NCI-H524 treated with DMSO at 0.1 percent for 48 hours (cell line): ENCODE results near the gene DLEC1.
"Not testable (repeated sequence)": the region's sequence is repeated elsewhere in the genome, so short reads cannot be mapped to it uniquely, and the experiment has no call there.

Source experiments
- DNase-seq: peaks from one replicate; lab custom pipeline; 2025; lab: John Stamatoyannopoulos, UW

Gene DLEC1

DNA sequence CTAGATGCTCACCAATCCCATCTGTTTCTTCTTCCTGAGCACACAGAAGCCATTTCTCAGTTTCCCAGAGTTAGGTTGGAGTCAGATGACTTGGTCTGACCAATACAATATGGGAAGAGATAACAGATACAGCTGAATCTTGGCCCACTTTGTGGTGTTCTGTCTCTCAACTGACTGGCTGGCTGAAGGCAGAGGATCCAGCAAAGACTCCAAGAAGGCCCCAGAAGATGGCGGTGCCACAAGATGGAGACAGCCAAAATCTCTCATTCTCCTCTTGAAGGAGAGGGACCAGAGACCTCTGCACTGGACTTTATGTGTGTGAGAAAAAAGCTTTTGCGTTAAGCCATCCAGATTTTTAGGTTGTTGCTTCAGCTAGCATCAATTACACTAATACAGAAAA, 118.1 kb downstream of the DLEC1 start:
- DNase-seq = no peak

DNA sequence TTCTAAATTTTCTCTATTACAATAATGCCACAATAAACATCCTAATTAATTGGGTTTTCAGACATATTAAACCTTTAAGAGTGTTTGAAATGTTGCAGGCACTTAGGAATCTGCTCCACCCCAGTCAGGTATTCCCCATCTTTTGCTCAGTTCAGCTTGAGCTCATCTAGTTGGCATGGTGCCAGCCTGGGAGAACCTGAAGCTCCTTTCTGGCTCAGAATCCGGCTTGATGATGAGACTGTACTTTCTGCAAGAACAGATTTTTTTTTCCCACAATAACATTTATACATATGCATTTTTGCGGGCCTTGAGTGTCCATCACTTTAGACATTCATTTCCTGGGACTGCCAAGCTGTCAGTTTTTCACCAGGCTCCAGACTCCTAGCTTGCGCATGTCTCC, 118.6 kb downstream of the DLEC1 start:
- no peak for DNase-seq

DNA sequence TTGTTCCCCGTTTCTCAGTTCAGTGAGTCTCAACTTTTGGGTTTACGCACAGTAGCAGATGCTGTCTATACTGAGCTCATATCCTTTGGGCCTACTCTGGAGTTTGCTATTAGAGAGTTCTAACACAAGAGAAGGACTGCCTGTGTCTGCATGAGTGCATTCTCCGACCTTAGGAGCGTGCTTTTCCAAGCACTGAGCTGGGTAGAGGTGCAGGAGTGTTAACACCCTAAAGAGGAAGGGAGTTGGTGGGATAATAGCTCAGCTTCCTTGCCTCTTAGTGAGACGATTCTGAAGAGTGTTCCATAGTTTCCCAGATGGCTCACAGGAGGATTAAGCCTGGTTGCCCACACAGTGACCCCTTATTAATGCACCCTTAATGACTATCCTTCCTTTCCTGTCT, 119.5 kb downstream of the DLEC1 start:
- DNase-seq = no peak

DNA sequence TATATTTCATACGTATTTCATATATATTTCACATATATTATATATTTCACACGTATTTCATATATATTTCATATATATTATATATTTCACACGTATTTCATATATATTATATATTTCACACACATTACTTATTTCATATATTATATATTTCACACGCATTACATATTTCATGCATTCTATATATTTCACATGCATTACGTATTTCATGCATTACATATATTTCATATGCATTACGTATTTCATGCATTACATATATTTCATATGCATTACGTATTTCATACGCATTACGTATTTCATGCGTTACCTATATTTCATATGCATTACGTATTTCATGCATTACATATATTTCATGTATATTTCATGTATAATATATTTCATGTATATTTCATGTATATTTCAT, 121.7 kb downstream of the DLEC1 start:
- DNase-seq = not testable (repeated sequence)

DNA sequence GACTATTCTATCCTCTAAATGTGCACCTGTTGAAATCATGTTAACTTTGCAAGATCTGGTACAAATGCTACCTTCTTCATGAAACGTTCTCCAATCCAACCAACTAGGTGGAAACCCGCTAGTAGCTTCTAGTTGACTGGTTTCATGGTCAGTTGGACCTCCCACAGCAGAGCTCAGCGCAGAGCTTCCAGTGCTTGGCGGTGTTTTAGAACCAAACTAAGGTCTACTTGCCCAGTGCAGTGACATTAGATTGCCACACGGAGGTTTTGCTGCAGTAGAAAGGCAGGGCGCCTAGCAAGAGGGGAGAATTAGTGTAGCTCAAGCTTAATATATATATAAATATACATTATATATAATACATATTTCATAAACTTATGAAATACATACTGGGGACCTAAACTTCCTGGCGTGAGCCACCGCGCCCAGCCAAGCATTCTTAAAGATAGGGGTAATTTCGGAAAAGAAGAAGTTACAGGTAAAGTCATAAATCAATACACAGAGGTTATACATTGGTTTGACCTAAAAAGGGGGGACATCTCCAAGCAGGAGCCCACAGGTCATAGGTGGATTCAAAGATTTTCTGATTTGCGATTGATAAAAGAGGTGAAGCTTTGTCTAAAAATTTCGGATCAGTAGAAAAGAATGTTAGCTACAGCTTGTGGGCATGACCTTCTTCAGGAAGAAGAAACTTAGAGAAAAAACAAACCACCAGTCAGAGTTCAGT, 124.3 kb downstream of the DLEC1 start:
- DNase-seq = no peak

DNA sequence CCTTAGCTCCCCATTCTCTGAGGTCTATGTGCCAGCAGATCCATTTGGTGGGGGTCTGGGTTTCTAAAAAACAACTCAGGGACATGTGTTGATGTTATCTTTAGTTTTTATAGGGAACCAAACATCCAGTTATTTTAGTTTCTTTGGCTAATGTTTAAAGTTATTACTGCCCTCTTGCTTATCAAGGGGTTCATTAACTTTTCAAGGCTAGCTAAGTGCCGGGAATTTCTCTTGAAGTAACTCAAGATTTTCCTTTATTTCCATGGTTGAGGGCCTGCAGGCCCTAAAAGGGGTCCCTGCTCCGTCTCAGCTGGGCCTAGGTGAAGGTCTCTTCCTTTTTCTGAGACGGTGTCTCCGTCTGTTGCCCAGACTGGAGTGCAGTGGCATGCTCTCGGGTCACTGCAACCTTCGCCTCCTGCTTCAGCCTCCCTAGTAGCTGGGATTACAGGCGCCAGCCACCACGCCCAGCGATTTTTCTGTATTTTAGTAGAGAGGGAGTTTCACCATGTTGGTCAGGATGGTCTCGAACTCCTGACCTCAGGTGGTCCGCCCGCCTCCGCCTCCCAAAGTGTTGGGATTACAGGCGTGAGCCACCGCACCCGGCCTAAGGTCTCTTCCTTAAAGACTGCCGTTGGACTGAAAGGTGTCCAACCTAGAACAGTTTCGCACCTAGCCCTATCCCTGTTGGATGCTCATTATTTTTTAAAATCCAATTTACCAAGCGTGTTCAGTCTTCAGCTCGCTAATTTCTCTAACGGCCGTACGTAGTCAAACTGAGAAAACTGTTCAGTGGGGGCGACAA, 125.0 kb downstream of the DLEC1 start:
- no peak for DNase-seq

DNA sequence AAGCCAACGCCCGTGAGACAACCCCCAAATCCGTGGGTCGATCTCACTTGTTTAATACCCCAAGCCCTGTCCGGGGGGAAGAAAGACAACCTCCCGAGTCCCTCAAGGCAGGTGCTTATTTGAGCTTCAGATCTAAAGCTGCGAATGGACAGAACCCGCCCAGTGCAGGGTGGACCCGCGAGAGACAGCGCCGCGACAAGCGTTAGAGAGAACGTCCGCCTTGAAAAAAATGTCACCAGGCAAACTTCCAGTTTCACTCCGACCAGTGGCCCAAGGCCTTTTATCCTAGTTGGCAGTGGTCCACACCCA, 125.6 kb downstream of the DLEC1 start:
- DNase-seq = no peak

DNA sequence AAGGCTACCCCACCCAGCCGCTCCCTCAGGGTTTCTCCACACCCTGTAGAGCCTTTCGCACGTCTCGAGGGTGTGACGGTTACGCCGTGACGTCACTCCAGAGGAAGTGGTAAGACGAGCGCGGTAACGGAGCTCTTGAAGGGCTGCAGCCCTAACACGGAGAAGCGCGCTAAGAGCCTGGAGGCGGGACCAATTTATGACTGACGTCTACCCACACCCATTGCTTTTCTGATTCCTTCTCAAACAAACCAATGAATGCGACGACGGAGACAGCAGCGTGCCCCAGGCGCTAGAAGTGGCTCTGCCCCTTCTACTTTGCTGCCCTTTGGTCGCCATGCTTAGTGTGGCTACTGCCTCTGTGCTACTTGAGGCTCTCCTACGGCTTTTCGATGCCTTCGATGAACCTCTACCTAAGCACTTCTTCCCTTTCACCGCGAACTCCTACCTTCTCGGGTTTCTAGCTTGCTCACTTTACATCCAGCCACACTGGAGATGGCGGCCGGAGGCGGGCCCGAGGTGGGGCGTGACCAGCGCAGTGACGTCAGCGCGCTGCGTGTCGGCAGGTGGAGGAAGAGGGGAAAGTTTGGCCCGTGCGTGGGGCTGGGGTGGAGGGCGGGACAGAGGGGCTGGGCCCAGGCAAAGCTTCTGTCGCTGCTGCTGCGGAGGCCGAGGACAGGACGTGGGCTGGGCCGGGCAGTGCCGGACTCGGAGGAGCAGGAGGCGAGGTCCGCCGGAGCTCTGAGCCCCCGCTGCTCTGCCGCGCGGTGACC, 126.1 kb downstream of the DLEC1 start, which contains the start of gene OXSR1:
TSS of gene OXSR1 (plus strand) at position 586 of the 770 bp plus-strand sequence. CDS start 340 bp downstream, outside the sequence.
- DNase-seq = peak; percentile 95

DNA sequence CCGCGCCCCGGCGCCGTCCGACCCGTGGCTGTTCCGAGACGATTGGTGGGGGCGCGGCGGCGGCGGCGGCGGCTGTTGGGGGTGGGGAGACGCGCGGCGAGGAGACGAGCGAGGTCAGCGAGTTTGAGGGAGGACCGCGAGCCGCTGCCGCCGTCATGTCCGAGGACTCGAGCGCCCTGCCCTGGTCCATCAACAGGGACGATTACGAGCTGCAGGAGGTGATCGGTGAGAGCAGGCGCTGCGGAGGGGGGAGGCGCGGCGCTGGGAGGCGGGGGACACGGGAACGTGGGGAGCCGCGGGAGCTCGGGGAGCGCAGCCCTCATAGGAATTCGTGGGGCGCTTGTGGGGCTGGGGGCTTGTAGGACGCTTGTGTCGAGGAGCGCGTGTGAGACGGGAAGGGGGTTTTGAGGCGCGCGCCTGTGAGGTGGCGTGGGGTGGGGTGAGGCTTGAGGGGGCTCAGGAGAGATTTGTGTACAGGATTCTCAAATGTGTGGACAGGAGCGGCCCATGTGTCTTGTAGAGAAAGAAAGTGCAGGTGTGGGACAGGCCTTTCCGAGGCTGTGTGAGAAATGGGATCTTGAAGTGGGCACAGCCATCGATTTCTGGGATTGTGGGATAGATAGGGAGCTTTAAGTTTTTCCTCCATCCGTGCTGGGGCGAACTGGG, 126.8 kb downstream of the DLEC1 start:
- DNase-seq = no peak

DNA sequence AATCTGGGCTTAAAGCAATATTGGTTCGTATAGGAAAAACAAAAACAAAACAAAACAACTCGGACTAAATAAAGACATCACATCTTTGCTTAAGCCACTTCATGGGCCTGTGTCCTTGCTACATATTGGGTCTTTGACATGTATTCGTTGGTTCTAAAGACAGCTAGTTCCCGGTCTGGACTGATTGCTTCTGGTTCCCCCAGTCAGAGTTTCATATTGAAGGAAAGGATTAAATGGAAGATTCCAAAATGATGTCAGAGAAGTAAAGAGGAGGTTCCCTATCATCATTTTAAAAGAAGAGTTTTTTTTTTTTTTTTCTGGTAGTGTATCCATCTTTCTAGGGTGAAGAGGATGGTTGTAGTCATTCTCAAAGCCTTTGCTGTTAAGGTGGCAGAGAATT, 128.6 kb downstream of the DLEC1 start:
- DNase-seq = no peak

DNA sequence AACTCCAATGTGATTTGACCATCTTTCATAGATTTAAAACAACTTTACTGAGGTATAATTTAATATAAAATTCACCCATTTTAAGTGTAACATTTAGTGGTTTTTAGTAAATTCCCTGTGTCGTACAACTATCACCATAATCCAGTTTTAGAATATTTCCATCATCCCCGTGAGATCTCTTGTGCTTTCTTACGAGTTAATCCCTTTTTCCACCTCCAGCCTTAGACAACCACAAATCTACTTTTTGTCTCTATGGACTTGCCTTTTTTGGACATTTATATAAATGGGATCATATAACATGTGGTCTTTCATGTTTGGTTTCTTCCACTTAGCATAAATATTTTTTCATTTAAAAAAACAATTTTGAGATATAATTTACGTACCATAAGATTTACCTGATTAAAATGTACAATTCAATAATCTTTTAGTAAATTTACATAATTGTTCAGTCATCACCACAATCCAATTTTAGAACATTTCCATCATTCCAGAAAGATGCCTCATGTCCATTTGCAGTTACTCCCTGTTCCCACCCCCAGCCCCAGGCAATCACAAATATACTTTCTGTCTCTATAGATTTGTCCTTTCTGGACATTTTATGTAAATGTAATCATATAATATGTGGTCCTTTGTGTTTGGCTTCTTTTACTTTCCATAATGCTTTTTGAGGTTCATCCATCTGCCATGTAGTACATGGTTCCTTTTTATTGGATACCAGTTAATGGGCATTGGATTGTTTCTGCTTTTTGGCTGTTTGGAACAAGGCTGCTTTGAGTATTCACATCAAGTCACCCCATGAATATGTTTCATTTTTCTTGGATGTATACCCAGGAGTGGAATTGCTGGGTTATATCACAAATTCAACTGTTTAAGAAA, 129.4 kb downstream of the DLEC1 start:
- DNase-seq = no peak

DNA sequence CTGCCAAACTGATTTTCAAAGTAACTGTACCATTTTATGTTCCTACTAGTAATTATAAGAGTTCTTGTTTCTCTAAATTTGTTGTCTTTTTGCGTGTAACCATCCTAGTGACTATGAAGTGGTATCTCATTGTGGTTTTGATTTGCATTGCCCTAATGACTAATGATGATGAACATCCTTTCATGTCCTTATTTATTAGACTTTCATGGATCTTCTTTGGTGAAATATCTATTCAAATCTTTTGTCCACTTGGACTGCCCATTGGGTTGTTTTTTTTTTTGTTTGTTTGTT, 130.0 kb downstream of the DLEC1 start:
- DNase-seq = no peak

DNA sequence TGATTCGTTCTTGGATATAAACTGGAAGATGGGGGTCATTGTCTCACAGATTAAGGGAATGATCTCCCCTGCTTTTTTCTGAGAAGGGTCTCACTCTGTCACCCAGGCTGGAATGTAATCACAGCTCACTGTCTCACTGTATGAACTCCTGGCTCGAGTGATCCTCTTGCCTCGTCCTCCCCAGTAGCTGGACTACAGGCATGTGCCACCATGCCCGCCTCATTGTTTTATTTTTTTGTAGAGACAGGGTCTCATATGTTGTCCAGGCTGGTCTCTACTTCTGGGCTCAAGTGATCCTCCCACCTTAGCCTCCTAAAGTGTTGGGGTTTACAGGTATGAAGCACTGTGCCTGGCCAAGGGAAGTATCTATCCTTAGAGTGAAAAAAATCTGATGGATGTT, 131.7 kb downstream of the DLEC1 start:
- DNase-seq = no peak

DNA sequence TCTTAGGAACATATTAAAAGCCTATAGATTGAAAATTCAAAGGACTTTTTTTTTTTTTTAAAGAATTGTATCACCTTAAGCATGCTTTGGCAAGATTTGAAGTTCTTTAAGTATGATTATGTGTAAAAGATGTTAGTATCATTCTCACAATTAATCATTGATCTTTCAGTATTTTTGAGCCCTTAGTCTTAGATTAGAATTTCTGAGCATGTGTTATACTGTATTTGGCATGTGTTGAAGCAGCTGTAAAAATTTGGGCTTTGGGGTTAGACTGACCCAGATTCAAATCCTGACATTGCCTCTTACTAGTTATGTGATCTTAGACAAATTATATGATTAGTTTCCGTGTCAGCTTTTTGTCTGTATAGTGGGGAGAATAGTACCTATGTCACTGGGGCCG, 132.6 kb downstream of the DLEC1 start:
- DNase-seq = no peak
